GM21737 (cell line): ENCODE results near the gene ATMIN.

ENCODE experiments used
- ATAC-seq: cut with Tn5 transposase; IDR thresholded peaks from one replicate; pipeline ENCODE4 v1.9.1; 2021; ENCODE audit warnings: mild to moderate bottlenecking, moderate library complexity; ENCODE audit not compliant: unreplicated experiment

The ATMIN gene, protein sequence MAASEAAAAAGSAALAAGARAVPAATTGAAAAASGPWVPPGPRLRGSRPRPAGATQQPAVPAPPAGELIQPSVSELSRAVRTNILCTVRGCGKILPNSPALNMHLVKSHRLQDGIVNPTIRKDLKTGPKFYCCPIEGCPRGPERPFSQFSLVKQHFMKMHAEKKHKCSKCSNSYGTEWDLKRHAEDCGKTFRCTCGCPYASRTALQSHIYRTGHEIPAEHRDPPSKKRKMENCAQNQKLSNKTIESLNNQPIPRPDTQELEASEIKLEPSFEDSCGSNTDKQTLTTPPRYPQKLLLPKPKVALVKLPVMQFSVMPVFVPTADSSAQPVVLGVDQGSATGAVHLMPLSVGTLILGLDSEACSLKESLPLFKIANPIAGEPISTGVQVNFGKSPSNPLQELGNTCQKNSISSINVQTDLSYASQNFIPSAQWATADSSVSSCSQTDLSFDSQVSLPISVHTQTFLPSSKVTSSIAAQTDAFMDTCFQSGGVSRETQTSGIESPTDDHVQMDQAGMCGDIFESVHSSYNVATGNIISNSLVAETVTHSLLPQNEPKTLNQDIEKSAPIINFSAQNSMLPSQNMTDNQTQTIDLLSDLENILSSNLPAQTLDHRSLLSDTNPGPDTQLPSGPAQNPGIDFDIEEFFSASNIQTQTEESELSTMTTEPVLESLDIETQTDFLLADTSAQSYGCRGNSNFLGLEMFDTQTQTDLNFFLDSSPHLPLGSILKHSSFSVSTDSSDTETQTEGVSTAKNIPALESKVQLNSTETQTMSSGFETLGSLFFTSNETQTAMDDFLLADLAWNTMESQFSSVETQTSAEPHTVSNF

DNA sequence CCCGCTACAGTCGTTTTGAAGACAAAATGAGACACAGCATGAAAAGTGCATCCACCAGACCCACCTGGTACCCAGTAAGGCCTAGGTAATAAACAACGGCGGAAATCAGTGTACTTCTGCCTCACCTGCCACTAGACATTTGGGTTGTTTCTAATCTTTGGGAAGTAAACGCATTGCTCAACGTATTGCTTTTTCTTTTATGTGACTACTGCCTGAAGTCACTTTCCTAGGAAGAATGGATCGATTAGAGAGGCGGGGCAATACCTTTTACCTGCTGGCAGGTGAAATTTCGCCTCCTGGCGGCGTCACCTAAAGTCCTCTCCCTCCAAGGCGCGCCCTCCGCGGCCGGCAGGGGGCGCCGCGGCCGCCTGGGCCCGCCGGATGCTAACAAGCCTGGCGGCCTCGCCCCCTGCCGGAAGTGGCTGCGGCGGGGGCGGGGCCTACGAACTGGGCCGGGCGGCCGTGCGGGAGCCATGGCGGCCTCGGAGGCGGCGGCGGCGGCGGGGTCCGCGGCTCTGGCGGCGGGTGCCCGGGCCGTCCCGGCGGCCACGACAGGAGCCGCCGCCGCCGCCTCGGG, at the start of gene ATMIN:
Gene ATMIN, plus strand, starts transcription at position 445 of the 577 bp plus-strand sequence. Its CDS starts 29 bp downstream, at position 474.
- peak; percentile 94 for ATAC-seq

DNA sequence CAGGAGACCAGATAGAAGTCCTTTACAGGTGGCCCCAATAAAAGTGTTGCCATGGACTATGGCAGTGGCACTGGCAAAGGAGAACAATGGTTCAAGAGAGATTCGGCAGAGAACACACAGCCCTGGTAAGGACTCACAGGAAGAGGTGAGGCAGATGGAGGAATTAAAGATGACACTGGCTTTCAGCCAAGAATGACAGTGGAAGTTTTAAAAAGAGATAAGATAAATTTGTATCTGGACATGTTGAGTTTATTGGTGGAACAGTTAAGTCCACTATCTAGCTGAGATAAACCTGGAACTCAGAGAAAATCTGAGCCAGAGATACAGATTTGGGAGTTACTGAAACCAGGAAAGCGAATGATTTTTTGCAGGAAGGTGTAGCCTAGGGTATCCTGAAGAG, 49.1 kb upstream of the ATMIN start:
- ATAC-seq, result no peak

DNA sequence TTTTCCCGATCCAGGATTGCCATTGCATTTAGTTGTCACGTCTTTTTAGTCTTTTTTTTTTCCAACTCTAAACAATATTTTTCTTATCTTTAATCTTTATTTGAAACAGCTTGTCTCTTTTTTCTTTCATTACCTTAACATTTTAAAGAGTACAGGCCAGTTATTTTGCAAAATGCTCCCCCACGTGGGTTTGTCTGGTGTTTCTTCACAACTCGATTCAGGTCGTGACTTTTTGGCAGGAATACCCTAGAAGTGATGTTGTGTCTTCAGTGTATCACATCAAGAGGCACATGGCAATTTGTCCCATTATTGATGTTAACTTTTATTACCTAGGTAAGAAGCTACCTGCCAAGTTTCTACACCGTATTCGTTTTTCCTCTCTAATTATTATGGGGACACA, 46.9 kb upstream of the ATMIN start:
- ATAC-seq, result no peak

DNA sequence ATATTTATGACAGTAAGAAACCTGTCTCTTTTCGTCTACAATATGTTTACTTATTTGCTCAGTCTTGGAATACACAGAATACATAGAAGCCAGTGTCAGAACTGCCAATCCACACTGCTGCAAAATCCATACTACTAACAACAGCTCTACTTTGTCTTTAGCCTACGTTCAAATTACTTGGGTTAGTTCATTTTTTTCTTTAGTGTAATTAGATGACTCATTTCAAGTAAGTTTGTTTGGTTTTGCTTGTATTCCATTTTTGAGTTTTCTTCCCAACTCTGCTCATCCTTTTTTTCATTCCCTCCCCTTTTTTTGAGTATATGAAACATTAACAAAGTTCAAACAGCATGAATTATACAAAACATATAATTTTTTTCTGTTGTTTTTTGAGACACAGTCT, 45.8 kb upstream of the ATMIN start:
- ATAC-seq, result no peak

DNA sequence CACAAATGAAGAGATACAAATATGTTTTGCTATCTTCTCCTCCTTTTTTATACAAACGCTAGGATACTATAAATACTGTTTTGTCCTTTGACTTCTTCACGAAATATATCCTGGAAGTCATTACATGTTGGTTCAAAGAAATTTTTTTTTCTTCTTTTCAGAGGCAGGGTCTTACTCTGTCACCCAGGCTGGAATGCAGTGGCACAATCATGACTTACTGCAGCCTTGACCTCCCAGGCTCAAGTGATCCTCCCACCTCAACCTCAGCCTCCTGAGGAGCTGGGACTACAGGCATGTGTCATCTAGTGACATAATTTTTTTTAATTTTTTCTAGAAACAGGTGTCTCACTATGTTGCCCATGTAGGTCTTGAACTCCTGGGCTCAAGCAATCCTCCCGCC, 45.1 kb upstream of the ATMIN start:
- no peak for ATAC-seq

DNA sequence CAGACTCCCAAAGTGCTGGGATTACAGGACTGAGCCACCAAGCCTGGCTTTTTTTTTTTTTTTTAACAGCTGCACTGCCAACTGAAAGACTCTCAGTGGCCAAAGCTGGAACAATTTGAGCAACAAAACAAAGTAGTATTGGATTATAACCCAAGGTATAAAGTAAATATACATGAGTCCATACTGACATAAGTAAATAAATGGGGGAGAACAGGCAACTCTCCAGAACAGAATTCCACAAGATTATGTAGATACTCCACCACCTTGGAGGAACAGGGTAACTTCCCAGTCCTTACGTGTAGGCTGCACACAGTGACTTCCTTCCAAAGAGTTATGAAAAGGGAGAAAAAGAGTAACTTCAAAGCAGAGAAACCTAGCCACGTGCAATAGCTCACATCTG, 44.7 kb upstream of the ATMIN start:
- no peak for ATAC-seq

DNA sequence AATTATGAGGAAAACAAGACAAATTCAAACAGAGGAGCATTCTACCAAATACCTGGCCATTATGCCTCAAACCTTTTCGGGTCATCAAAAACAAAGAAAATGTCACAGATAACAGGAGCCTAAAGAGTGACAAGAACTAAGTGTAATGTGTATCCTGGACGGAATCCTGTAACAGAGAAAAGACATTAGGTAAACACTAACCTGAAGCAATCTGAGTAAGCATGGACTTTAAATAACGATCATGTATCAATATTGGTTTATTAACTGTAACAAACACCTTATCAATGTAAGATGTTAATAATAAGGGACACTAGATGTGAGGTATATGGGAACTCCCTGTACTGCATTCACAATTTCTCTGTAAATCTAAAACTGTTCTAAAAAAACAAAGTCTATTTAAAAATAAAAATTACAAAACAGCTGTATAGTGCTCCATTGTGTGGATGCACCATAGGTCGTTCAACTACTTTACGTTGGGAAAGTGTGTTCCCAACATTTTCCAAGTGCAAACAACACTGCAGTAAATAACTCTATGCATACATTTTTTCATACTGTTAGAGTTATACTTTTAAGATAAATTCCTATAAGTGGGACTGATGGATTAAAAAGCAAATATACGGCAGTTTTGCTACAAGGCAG, 43.7 kb upstream of the ATMIN start:
- ATAC-seq, result no peak

DNA sequence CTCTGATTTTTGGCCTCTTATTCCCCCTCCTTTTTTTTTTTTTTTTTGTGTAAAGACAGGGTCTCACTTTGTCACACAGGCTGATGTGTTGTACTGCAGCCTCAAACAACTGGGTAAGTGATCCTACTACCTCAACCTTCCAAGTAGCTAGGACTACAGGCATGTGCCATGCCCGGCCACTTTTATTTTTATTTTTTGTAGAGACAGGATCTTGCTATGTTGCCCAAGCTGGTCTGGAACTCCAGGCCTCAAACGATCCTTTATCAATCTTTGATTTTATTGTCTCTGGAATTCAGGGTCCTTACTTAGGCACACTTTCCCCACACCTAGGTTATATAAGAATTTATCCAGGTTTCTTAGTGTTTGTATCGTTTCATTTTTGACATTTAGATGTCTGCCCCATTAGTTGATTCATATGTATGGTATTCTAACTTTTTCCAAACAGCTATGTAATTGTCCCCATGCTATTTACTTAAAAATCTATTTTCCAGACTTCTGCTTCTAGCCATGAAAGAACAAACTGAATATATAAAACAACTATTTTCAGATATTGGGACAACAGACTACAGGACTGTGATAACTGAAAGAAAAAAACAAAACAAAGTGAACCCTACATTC, 42.9 kb upstream of the ATMIN start:
- ATAC-seq, result no peak

DNA sequence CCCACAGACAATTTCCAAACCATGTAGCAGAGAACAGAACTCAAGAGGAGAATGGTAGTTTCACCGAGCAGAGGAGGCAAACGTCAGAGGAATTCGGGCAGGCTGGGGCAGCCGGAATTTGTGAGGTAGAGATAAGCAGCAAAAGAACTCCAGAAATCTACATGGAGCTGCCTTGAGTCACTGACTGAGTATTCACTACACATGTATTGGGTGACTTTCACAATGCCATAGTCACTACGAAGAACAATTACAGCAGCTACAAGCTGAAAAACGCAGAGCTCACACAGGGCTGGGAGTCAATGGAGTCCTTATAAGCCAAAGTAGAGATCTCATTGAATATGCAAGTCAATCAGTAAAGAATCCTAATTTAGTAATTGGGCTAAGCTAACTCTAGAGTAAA, 42.3 kb upstream of the ATMIN start:
- ATAC-seq, result no peak

DNA sequence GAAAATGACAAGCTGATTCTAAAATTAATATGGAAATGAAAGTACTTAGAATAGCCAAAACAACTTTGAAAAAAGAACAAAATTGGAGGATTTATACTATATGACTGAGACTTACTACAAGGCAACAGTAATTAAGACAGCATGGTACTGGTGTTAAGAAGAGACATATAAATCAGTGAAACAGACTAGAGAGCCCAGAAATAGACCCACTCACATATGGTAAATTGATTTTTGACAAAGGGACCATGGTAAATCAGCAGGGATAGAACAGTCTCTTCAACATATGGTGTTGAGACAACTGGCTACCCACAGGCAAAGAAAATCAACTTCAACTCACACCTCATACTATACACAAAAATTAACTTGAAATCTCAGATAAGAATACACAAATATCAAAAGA, 41.8 kb upstream of the ATMIN start:
- ATAC-seq, result no peak

DNA sequence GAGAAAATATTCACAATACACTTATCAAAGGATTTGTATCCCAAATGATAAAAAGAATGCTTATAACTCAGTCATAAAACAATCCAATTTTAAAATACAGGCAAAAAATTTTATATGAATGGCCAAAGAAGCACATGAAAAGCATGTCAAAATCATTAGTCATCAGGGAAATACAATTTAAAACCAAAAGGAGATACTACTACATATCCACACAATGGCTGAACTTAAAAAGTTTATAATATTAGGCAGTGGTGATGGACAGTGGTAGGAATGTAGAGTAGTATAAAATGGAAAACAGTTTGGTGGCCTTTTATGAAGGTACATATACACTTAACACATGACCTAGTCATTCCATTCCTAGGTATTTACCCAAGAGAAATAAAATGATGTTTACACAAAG, 41.2 kb upstream of the ATMIN start:
- no peak for ATAC-seq

DNA sequence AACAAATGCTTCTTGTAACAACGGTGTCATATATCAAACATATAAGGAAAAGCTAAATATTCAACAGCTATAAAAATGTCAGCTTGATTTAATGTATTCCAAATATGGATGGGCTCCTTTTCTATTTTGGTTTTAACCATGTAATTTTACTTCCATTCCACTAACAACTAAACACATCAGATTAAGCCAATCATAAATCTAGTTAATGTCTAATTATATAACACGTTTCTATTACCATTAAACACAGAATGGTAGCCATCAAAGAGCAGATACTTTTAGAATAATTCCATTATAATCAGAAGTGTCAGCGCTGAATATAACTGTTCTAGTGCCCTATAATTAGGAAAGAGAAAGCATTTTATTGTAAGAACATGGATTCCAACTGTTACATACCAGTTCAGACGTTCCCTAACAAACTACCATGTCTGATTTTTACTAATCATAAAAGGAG, 38.9 kb upstream of the ATMIN start:
- no peak for ATAC-seq

DNA sequence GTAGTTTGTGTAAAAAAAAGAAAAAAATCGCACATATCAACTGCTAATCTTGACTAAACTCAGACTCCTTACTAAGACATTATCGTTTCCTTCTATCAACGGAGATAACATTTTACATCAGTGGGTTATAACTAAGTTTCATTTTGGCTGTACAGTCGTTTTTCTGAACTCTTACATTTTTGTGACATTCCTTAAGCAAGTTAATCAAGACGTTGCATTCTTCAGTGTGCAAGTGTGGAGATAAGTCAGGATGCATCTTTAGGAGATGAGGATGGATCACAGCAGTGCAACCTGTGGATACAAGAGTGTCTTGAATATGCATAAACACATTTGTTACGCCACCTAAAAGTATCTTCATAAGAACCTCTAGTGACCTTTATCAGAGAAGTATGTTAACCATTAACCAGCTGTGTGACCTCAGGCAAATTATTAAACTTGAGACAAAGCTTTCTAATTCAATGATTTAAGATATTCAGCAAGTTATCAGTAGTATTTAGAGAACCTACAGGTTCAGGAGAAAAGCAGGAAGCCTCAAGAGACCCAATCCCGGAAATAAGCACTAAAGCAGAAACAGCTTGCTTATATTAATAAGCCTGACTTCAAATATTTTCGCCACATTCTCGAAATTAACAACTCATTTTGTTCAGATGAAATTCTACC, 38.4 kb upstream of the ATMIN start:
- peak; percentile 67 for ATAC-seq

DNA sequence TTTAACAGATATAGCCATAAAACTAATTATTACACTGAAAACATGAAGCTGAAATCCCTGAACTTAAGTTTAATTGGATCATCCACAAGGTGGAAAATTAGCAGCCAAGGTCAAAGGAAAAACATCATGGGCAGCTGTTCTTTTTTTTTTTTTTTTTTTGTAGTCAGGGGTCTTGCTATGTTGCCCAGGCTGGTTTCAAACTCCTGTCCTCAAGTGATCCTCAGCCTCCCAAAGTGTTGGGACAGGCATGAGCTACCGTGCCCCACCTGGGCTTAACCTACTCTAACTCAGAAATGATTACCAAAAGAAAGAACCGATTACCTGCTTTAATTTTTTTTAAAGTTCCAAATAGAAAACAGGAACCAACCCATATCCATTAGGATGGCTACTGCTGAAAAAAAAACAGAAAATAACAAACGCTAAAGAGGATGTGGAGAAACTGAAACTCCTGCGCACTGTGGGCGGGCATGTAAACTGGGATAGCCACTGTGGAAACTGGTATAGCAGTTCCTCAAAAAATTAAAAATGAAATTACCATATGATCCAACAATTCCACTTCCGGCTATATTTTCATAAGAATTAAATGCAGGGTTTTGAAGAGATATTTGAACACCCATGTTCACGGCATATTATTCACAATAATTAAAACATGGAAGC, 37.5 kb upstream of the ATMIN start:
- no peak for ATAC-seq

DNA sequence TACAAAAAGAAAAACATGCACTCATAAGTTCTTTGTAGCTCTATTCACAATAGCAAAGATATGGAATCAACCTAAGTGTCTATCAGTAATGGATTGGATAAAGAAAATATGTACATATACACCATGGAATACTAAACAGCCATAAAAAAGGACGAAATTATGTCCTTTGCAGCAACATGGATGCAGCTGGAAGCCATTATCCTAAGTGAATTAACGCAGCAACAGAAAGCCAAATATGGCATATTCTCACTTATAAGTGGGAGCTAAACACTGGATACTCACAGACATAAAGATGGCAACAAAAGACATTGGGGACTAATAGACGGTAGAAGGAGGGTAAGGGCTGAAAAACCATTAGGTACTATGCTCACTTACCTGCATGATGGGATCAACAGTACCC, 34.8 kb upstream of the ATMIN start:
- no peak for ATAC-seq

DNA sequence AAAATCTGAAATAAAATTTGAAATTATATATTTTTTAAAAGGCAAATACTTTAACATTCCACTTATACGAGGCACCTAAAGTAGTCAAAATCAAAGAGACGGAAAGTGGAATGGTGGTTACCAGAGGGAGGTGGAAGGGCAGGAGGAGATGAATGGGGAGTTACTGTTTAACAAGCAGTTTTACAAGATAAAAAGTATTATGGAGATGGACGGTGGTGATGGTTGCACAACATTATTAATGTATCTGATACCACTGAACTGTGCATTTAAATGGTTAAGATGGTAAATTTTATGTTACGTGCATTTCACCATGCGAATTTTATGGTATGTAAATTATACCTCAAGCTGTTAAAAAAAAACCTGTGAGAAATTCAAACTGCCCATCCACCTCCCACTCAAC, 34.3 kb upstream of the ATMIN start:
- no peak for ATAC-seq

DNA sequence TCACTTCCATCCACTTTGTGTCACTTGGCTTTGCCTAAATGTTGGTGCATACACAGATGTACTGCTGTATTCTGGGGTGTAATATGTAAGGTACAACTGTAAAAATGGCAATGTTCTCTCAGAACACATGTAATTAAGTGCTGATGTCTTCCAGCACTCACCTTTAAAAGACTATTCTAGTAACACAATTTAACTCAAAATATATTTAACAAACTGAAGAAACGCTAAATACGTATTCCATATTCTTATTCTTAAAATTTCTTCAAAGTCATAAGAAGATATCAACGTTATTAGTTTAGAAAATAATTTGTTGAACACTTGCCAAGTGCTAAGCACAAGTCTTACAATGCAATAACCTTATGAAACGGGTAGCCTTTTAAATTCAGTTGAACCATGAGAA, 32.6 kb upstream of the ATMIN start:
- ATAC-seq, result no peak

DNA sequence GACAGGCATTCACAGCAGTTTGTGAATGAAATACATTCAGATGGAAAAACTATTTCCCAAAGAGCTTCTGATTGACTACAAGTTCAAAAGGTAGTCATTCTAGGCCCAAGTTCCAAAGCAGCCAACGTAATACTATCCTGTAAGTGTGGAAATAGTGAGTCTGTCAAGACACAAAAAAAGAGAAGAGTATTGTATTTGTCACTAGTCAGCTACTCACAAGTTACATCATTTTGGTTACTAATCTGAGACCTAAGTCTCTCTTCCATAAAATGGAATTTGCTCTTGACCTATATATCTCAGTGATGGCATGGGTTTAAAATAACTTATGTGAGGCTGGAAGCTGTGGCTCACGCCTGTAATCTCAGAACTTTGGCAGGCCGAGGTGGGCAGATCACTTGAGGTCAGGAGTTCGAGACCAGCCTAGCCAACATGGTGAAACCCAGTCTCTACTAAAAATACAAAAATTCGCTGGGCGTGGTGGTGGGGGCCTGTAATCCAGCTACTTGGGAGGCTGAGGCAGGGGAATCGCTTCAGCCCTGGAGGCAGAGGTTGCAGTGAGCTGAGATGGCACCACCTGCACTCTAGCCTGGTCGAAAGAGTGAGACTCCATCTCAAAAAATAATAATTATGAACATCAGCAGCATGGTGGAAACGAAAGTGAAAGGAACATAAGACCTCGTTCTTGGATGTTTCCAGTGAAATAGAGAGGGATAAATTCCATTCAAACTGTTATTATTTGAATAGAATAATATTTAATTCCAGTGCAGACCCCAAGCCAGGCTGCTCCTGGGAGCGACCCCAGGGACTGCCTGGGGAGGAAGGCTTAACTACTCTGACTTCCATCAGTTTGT, 31.8 kb upstream of the ATMIN start:
- ATAC-seq, result no peak
